HG03575 (cell line): ENCODE measurements around the gene KNOP1.

Source experiments
- ATAC-seq: cut with Tn5 transposase; IDR thresholded peaks from one replicate; pipeline ENCODE4 v1.9.1; 2021; ENCODE audit not compliant: unreplicated experiment, insufficient number of reproducible peaks, low FRiP score; ENCODE audit errors: extremely low read depth

Gene KNOP1

GRCh38 chr16:19655242-19655777, 62.7 kb downstream of the KNOP1 start:
- no peak for ATAC-seq

GRCh38 chr16:19654147-19654546, 63.9 kb downstream of the KNOP1 start:
- ATAC-seq: no peak
